NCI-H2171 (cell line): ENCODE data around the gene P2RX4.
"Not testable (repeated sequence)": the region's sequence is repeated elsewhere in the genome, so short reads cannot be mapped to it uniquely, and the experiment has no call there.

ENCODE experiments used
- DNase-seq: peaks from one replicate; lab custom pipeline; 2025; lab: John Stamatoyannopoulos, UW

Gene P2RX4

DNA sequence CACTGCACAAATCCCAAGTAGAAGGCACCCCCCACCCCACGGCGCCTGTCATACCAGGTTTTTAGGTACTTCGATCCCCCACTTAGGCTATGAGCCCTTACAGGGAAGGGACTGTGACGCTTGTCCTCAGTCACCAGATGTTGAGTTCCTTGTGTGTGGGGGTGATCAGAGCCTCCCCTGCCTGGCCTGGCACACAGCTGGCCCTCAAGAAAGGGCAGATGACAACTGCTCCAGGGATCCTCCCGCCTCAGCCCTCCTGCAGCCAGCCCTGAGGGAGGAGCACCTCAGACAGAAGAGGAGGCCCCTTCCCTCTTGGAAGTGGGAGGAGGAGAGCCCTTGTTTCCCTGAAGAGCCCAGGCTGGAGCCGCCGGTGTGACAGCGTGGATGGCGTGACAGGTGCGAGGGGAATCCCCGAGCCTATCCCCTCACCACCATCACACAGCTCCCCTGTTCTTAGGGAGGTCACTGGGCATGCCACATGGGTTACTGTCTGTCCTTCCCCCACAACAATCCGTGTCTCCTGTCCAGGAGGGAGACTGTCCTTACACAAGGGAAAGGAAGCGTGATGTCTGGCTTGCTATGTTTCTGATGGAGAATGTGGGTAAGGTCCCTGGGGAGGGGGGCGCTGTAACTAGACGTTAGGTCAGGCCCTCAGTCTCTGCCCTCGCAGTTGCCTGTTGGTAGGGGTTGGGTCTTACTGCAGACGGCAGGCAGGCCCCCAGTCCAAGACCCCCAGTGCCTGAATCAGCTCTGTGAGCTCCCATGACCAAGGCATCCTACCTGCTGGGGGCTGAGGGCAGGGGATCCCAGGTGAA, 31.4 kb downstream of the P2RX4 start:
- DNase-seq, result no peak

DNA sequence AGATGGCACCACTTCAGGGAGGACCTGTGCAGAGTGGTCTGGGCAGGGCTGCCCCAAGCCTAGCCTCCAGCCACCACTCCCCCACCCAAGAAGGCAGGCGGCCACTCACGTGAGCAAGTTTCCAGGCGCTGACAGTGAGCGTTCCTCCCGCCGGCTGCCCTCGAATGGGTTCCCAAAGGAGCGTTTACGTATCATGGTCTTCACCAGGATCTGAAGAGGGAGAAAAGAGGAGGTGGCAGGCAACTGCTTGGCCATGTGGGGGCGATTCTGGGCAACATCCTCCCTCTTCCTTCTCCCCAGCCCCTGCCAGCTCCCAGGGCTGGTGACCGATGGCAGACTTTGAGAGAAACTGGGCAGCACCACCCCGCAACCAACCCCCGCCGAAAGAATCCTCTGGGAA, 35.1 kb downstream of the P2RX4 start:
- DNase-seq, result no peak

DNA sequence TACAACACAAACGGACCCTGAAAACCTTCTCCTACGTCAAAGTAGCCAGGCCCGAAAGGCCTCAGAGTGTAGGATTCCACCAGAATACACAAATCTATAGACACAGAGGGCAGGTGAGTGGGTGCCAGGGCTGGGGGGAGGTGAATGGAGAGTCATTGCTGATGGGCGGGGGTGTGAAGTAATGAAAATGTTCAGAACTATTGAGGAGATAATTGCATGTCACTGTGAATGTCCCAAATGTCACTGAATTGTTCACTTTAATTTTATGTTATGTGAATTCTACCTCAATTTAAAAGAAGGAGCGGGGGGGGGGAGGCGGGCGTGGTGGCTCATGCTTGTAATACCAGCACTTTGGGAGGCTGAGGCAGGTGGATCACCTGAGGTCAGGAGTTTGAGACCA, 36.0 kb downstream of the P2RX4 start:
- DNase-seq, result no peak

DNA sequence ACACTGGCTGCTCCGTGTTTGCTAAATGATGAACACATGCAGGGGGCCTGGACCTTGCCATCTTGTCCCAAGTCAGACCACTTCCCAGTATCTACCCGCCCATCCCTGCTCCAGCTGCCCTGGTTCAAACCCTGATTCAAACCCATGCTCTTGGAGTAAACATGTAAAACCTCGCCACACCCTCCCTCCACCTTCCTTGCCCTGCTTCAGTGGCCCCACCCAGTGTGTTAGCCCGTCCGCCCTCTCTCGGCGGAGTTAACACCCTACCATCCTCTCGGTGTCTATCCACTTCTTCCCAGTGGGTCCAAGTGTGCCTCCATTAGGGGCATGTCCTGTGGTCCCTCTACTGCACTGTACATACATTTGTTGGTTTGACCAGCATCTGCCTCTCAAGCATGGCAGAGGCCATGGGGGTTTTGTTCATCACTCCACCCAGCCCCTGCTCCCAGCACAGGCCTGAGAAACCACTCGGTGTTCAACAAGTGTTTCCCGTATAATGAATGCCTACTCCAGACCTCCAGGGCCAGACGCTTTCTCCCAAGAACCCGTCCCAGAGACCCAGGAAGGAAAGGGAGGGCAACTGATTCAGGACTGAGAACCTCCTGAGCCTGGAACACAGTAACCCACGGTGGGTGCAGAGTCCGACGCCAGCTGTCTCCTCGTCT, 37.1 kb downstream of the P2RX4 start:
- no peak for DNase-seq

DNA sequence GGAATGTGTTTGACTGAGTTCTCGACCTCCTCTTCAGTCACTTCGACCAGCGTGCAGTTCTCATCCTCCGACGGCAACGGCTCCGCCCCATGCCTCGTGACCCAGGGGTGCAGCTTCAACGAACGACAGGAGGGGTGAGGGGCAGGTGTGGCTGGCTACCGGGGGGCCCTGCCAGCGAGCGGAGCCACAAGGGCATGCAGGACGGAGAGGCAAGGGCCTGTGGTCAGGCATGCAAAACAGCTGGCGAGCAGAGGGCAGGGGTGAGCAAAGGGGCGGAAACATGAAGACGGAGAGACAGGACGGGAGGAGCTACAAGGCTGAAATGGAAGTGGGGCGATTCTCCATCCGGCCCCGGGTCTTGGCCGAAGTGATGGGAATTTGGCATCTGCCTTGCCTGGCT, 38.7 kb downstream of the P2RX4 start:
- no peak for DNase-seq

DNA sequence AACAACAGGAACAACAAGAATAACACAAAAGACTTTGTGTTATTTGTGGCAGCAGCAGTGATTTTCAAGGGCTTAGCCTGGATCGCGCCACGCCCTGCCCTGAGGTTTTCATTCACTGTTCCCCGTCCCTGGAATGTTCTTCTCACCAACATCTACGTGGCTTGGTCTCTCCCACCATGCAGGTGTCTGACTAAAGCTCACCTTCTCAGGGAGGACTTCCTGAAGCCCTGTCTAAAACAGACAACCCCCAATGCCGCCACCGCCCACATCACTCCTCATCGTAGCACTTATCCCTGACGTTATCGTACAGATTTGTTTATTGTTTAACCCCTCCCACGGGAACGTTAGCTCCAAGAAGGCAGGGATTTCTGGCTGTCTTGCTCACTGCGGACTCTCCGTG, 40.4 kb downstream of the P2RX4 start:
- no peak for DNase-seq

DNA sequence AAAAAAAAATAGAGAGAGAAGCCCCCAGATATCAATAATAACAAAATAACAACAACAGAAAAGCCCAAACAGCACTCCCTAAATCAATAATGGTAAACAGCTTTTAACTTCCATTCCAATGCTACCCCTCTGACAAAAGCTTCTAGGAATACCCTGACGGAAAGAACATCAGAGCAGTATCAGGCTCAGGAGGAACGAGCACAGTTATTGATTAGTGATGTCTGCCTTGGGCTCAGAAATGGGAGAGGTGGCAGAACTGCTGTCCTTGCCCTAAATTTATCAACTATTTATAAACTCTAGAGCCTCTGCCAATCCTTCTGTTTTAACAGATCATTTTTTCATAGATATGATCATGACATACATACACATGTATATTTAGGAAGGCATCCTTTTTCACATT, 41.9 kb downstream of the P2RX4 start:
- no peak for DNase-seq

DNA sequence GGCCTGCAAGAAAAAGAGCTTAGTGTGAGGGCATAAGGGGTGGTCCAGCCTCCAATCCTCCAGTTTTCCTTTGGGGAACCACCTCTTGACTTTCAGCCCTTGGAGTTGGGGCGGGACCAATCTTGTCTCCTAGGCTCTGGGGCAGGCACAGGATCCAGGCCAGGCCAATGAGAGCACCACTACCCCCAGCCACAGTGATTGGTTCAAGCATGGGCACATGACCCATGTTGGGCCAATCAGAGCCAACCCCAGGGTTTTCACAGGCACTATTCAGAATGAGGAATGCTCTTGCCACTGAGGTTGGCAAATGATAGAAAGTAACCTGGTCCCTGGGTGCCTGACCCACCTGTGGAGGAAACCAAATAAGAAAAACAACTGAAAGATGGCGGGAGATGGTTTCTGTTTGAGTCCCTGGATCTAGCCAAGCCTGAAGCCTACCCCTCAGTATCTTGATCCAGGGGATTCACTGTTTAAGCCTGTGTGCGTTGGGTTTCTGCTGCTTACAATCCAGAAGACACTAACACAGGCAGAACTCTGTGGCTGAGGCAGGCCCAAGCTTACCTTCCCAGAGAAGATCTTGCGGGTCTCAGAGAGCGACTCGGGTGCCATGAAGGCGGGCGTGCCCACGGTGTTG, 42.9 kb downstream of the P2RX4 start:
- DNase-seq, result no peak

DNA sequence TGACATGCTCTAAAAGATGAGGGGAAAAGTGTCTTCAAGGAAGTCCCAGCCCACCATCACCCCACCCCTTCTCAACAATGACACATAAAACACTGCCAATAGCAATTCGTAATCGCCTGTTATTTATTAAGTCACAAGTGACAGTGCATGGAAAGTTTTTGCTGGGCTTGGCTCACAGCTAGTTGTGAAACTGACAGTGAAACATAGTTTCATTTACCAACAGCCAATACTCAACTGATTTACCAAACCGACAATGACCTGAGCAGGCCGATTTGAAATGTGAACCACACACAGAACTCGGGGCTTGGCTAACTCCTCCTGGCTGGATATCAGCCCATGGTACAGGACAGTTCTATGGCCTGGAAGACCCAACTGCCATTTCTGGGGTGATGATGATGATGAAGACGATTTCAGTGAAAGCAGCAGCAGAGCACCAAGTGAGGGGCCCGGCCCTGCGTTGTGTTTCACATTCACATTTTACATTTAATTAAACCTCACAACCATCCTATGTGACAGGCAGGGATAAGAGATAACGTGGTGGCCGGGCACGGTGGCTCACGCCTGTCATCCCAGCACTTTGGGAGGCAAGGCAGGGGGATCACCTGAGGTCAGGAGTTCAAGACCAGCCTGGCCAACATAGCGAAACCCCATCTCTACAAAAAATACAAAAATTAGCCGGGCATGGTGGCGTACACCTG, 43.9 kb downstream of the P2RX4 start:
- no peak for DNase-seq

DNA sequence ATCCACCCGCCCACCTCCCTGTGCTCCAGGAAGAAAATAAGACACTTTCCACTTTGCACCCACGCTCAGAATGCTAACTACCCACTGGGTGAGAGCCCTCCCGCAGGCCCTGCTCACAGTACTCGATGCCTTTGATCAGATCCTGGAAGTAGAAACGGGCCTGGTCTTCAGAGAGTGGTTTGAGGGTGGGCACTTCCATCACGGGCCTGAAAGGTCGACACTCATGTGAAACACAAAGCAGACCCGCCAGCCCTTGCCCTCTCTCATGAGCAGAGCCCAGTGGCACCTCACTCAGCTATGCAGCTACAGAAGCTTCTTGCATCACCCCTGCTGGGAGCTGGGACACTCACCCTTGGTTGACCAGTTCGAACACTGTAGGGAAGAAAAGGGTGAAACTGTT, 45.5 kb downstream of the P2RX4 start:
- DNase-seq, result no peak

DNA sequence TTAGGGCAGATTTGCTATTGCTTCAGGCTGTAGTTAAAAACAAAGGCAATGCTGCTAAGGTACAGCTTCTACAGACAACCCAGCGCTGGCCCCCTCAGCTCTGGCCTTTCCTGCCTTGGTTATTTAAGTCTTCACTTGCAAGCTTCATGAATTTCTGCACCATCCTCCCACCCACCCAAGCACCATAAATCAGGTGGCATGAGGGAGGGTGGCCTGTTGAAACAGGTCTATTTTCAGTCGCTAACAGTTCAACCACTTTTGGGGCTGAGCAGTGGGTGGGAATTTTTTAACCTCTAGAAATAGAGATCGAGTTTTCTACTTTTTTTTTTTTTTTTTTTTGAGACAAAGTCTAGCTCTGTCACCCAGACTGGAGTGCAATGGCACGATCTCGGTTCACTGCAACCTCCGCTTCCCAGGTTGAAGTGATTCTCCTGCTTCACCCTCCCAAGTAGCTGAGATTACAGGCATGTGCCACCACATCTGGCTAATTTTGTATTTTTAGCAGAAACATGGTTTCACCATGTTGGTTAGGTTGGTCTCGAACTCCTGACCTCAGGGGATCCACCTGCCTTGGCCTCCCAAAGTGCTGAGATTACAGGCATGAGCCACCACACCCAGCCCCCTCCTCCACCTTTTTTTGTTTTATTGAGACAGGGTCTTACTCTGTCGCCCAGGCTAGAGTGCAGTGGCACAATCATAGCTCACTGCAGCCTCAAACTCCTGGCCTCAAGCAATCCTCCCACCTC, 47.9 kb downstream of the P2RX4 start:
- not testable (repeated sequence) for DNase-seq

DNA sequence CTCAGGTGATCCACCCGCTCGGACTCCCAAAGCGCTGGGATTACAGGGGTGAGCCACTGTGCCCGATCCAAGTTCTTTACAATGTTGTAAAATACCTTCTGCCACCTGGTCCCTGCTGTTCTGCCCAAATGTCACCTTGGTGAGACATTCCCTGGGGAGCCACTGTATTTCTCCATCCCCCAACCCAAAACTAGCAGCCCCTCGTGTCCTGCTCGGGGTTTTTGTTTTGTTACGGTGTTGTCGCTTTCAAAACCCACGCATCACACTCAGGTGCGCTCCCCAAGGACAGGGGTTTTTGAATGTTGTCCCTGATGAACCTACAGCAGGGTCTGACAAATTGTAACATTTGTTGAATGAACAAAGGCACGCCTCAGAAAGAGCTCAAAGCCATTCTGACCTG, 49.1 kb downstream of the P2RX4 start:
- DNase-seq, result no peak

DNA sequence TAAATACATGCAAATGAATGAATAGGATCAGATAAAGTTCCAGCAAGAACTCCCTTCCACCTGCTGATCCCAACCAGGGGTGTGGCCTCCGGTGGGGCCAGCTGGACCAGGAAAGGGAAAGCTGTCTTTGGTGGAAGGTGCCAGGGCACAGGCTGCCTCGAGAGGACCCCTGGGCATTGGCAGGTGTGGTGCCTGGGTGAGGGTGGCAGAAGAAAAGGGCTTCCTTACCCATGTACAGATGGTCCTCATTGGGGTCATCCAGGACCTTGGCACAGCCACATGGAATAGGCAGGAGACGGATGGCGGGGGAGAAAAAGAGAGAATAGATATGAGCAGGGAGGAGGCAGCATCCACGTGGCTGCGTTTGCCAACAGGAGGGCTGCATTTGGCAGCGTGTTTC, 50.2 kb downstream of the P2RX4 start:
- no peak for DNase-seq

DNA sequence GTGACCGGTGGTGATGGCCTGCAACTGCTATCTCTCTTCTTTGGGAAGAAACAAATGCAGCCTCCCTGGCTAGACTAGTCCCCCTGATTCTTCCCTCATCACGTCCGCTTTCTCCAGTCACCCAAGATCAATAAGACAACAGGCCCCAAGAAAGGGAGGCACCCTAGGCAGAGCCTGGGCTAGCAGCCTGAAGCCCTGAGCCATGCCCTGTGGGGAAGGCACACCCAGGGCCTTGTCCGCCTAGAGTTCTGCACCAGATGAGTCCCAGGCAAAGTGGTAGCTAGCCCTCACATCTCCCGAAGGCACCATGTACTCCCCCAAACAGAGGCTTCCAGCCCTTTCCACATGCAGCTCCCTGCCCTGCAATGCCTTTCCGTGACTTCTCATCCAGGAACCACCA, 51.5 kb downstream of the P2RX4 start:
- DNase-seq, result no peak

DNA sequence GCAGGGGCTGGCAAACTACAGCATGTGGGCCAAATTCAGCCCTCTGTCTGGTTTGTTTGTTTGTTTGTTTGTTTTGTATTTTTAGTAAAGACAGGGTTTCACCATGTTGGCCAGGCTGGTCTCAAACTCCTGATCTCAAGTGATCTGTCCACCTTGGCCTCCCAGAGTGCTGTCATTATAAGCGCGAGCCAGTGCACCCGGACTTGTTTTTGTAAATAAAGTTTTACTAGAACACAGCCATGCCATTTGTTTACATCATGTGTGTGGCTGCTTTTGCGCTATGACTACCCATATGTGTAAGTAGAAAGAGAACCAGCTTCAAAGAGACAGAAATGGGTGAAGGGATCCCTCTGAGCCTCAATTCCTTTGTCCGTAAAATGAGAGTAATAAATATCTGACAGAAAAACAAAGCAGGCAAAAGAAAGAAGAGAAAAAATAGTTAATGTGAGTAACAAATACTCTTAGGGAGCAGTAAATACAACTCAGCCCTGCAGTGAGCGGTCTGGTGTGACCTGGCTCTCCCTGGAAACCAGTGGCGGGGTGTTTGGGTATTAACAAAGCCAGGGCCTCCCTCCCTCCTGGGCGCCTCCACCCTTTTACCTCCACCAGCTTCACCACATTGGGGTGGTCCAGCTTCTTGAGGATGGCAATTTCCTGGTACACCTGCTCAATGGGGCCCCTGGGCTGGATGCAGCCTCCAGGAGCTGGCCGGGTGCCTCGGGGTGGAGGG, 53.4 kb downstream of the P2RX4 start:
- DNase-seq, result no peak

DNA sequence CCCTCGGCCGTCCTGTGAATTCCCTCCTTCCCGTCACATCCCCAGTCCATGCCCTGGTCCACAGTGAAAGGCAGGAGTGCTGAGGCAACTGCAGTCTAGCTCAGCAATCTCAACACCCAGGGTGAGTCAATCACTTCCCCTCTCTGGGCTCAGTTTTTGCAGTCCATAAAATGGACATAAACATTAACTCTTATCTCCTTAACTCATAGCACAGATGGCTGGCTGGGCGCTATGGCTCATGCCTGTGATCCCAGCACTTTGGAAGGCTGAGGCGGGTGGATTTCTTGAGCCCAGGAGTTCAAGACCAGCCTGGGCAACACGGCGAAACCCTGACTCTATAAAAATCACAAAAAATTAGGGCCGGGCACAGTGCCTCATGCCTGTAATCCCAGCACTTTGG, 54.2 kb downstream of the P2RX4 start:
- DNase-seq, result no peak

DNA sequence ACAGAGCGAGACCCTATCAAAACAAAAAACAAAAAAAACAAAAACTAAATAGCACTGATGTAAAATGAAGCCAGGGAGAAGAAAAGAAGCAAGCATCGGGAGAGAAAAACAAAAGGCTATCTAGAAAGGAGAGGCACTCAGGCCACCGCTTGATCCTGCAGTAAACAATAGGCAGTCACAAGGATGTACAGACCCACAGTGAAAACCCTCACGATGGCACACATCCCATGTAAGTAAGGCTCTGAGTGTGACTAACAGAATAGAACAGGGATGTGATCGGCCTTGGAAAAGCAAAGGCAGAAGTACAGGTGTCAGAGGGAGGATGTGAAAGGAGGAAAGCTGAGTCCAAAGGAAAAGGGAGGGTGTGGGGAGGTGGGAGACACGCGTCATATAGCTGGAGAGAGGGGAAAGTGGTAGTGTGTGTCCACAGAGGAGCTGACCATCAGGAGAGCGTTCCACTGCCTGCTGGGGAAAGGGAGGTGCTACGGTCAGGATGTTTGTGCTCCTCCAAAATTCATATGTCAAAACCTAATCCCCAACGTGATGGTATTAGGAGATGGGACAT, 55.1 kb downstream of the P2RX4 start:
- no peak for DNase-seq

DNA sequence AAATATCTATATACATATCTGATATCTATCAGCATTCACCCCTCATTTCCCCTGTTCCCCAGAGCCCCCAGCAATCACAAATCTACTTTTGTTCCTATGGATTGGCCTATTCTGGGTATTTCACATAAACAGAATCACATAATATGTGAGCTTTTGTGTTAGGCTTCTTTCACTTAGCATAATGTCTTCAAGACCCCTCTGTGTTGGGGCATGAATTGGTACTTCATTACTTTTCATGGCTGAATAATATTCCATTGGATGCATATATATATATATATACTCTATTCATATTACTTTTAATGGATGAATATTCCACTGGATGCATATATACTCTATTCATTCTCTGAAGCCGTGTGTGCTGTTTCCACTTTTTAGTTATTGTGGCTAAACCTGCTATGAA, 57.9 kb downstream of the P2RX4 start:
- no peak for DNase-seq

DNA sequence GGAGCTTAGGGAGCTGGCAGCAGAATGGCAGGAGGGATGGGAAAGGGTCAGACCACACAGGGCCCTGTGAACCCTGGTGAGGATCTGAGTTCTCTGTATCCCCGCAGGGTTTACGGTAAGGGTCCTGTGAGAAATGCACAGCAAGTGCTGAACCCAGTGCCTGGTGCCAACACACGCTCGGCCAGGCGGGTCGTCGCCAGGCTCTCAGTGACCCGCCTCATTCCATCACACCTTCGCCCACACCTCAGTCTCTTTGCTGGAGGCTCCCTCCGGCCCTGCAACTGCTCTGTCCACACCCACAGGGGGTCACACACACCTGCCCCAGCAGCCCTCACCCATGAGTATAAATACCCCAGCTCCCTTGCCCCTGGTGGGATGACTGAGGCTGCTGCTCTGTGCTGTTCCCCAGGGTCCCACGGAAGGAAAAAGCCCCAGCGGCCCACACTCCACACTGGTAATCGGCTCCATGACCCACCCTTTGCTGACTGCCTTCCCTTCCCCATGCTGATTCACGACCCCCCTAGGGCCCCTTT, 63.5 kb downstream of the P2RX4 start:
- no peak for DNase-seq

DNA sequence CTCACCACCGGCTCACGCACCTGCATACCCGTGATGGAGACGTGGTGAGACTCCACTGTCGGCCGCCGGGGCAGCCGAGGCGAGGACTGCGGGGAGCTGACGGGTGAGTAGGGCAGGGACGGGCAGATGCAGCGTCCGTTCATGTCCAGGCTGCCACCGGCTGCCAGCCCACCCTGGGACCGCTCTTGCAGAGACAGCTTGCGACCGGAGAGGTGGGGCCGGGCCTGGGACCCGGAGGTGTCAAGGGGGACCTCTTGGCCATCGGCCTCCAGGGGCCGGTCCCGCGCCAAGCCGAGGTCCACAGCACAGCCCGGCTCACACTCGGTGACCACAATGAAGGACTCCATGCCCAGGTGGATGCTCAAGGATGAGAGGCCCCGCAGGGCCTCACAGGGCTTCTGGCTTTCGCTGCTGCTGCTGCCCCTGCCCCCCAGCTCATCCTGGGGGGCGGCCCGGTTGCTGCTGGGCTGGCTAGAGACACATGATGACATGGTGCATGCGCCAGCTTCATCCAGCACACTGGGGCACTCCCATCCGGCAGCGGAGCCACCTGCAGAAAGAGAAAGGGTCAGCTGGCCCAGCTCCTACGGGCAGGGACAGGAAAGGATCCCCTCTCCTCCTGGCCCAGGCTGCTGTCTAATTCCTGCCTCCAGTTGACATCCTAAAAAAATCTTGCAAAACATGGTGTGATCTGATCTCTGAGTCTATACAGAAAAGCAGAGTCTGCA, 64.3 kb downstream of the P2RX4 start:
- DNase-seq, result no peak
